MM.1S (cell line): ENCODE data around the gene COL5A2.

Experiments
- DNase-seq: peaks from one replicate; pipeline ENCODE4 v3.0.0-alpha.2; 2015
- H2AFZ ChIP-seq: fragments of 300-600 bp; sonication (generic); 2 replicates; pipeline ENCODE4 v1.6.0; 2016; ENCODE audit warnings: antibody characterized with exemption, low read length
- H3F3A ChIP-seq: fragments of 300-600 bp; sonication (generic); 2 replicates; pipeline ENCODE4 v1.6.1; 2016; ENCODE audit warnings: mild to moderate bottlenecking, antibody characterized with exemption, low read length, moderate library complexity, mixed read lengths; ENCODE audit not compliant: insufficient read depth
- H3K27ac ChIP-seq: fragments of 300-600 bp; sonication (generic); 2 replicates; pipeline ENCODE4 v1.5.1; 2016; ENCODE audit warnings: mild to moderate bottlenecking, low read length
- H3K27me3 ChIP-seq: fragments of 300-600 bp; sonication (generic); replicated peaks from 2 replicates; pipeline ENCODE4 v1.6.0; 2016; ENCODE audit warnings: low read length; ENCODE audit not compliant: insufficient read depth
- H3K36me3 ChIP-seq: fragments of 300-600 bp; sonication (generic); replicated peaks from 2 replicates; pipeline ENCODE4 v1.6.1; 2016; ENCODE audit warnings: mild to moderate bottlenecking, low read length, mixed read lengths; ENCODE audit not compliant: insufficient read depth
- H3K4me1 ChIP-seq: fragments of 300-600 bp; sonication (generic); 2 replicates; pipeline ENCODE4 v1.6.1; 2016; ENCODE audit warnings: low read length, mixed read lengths
- H3K4me2 ChIP-seq: fragments of 300-600 bp; sonication (generic); 2 replicates; pipeline ENCODE4 v1.6.0; 2016; ENCODE audit warnings: low read depth, low read length
- H3K4me3 ChIP-seq: fragments of 300-600 bp; sonication (generic); 2 replicates; pipeline ENCODE4 v1.5.1; 2016; ENCODE audit warnings: low read length, mixed read lengths
- H3K79me2 ChIP-seq: fragments of 300-600 bp; sonication (generic); 2 replicates; pipeline ENCODE4 v1.6.1; 2016; ENCODE audit warnings: mixed run types, low read length, mixed read lengths
- H3K9ac ChIP-seq: fragments of 300-600 bp; sonication (generic); 2 replicates; pipeline ENCODE4 v1.6.1; 2016; ENCODE audit warnings: low read length, mixed read lengths
- H3K9me2 ChIP-seq: fragments of 300-600 bp; sonication (generic); replicated peaks from 2 replicates; pipeline ENCODE4 v1.6.1; 2016; ENCODE audit warnings: mild to moderate bottlenecking, low read length, mixed read lengths; ENCODE audit not compliant: insufficient read depth
- H3K9me3 ChIP-seq: fragments of 300-600 bp; sonication (generic); replicated peaks from 2 replicates; pipeline ENCODE4 v1.6.1; 2016; ENCODE audit warnings: mild to moderate bottlenecking, low read length, mixed read lengths; ENCODE audit not compliant: insufficient read depth
- H4K20me1 ChIP-seq: fragments of 300-600 bp; sonication (generic); 2 replicates; pipeline ENCODE4 v1.6.1; 2016; ENCODE audit warnings: mild to moderate bottlenecking, low read length, moderate library complexity, mixed read lengths; ENCODE audit not compliant: insufficient read depth
- CTCF ChIP-seq: fragments of 300-600 bp; sonication (generic); IDR thresholded peaks from 2 replicates; pipeline ENCODE4 v1.5.1; 2016; ENCODE audit warnings: antibody characterized with exemption, low read length, mixed read lengths
- EZH2 ChIP-seq: fragments of 300-600 bp; sonication (generic); optimal IDR thresholded peaks from 2 replicates; pipeline ENCODE3; 2017; ENCODE audit warnings: low read depth, mild to moderate bottlenecking, antibody characterized with exemption, low read length, mixed read lengths
- EZH2phosphoT487 ChIP-seq: fragments of 300-600 bp; sonication (generic); IDR thresholded peaks from 2 replicates; pipeline ENCODE4 v1.6.1; 2018; ENCODE audit warnings: antibody characterized with exemption, low read length

The COL5A2 gene

GRCh38 chr2:189095101-189095500 lies 84.5 kb downstream of the COL5A2 start:
- no peaks in the 10 kb centered on the region for H3K36me3 ChIP-seq

GRCh38 chr2:189092936-189093335 lies 86.6 kb downstream of the COL5A2 start:
- Histone ChIP-seq H3K79me2 (no peaks in the 10 kb centered on the region), H3K36me3 (no peaks in the 10 kb centered on the region), H4K20me1 (no peaks in the 10 kb centered on the region), H3F3A (no peaks in the 10 kb centered on the region), H3K9me3 (no peaks in the 10 kb centered on the region), H3K9ac (no peak overlapping the region), H3K9me2 (no peaks in the 10 kb centered on the region), H2AFZ (no peak overlapping the region), H3K4me2 (no peak overlapping the region), H3K27ac (no peak overlapping the region), H3K4me1 (no peaks in the 10 kb centered on the region), H3K4me3 (no peak overlapping the region), H3K27me3 (no peaks in the 10 kb centered on the region)
- DNase-seq: no peak
- TF ChIP-seq EZH2 (no peak), EZH2phosphoT487 (no peak)

More at GRCh38 chr2:189095101-189095500, 84.5 kb downstream of the COL5A2 start:
- no peak overlapping the region for H3K4me3 ChIP-seq
- H3K4me2 ChIP-seq: no peak overlapping the region
- no peaks in the 10 kb centered on the region for H3K9me2 ChIP-seq
- no peaks in the 10 kb centered on the region for H3F3A ChIP-seq
- no peaks in the 10 kb centered on the region for H4K20me1 ChIP-seq
- no peak for DNase-seq
- no peaks in the 10 kb centered on the region for H3K4me1 ChIP-seq
- H3K9ac ChIP-seq: no peak overlapping the region
- H3K27ac ChIP-seq: no peak overlapping the region
- H3K9me3 ChIP-seq: no peaks in the 10 kb centered on the region
- H3K79me2 ChIP-seq: no peaks in the 10 kb centered on the region
- TF ChIP-seq EZH2 (no peak), EZH2phosphoT487 (no peak), CTCF (no peak)
- H3K27me3 ChIP-seq: no peaks in the 10 kb centered on the region
- H2AFZ ChIP-seq: no peak overlapping the region

GRCh38 chr2:189091253-189091652 lies 88.3 kb downstream of the COL5A2 start:
- Histone ChIP-seq H3K4me1 (no peaks in the 10 kb centered on the region), H3K27me3 (no peaks in the 10 kb centered on the region), H4K20me1 (no peaks in the 10 kb centered on the region), H2AFZ (no peak overlapping the region), H3K79me2 (no peaks in the 10 kb centered on the region), H3K9me3 (no peaks in the 10 kb centered on the region), H3K9ac (no peak overlapping the region), H3K4me2 (no peak overlapping the region), H3K9me2 (no peaks in the 10 kb centered on the region), H3K36me3 (no peaks in the 10 kb centered on the region), H3F3A (no peaks in the 10 kb centered on the region), H3K4me3 (no peak overlapping the region), H3K27ac (no peak overlapping the region)
- no peak for DNase-seq
- no peak for TF ChIP-seq EZH2phosphoT487
- TF ChIP-seq CTCF: no peak

GRCh38 chr2:189088591-189089205 lies 90.9 kb downstream of the COL5A2 start:
- no peaks in the 10 kb centered on the region for H3K9me3 ChIP-seq
- no peak overlapping the region for H2AFZ ChIP-seq
- no peak for TF ChIP-seq CTCF
- no peak for TF ChIP-seq EZH2phosphoT487
- TF ChIP-seq EZH2: no peak
- no peaks in the 10 kb centered on the region for H3F3A ChIP-seq
- H3K4me3 ChIP-seq: no peak overlapping the region
- no peak overlapping the region for H3K4me2 ChIP-seq
- H3K4me1 ChIP-seq: no peaks in the 10 kb centered on the region
- H3K9me2 ChIP-seq: no peaks in the 10 kb centered on the region
- no peak overlapping the region for H3K9ac ChIP-seq
- no peaks in the 10 kb centered on the region for H3K27me3 ChIP-seq
- no peak overlapping the region for H3K27ac ChIP-seq
- H3K79me2 ChIP-seq: no peaks in the 10 kb centered on the region
- H4K20me1 ChIP-seq: no peaks in the 10 kb centered on the region
- DNase-seq: no peak
- no peaks in the 10 kb centered on the region for H3K36me3 ChIP-seq
